Vagina (tissue), 2 donors: ENCODE data around the gene WTAP.

Source experiments
- POLR2AphosphoS5 ChIP-seq, 2 donors: sonication (generic); formaldehyde crosslinking; IDR thresholded peaks; one replicate each; pipeline ENCODE4 v1.9.0; 2017; ENCODE audit warnings: antibody characterized with exemption in 2 of 2, mild to moderate bottlenecking in 2 of 2, low read depth in 1 of 2; ENCODE audit not compliant: insufficient read depth in 1 of 2
- TF ChIP-seq, protein P1 (sequence below), 3 experiments: fragments of 450-650 bp in 2 of 3; fragments of 200-600 bp in 1 of 3; sonication (generic) in 1 of 3; IDR thresholded peaks; one replicate each; pipeline ENCODE4 v1.5.1; 2017 to 2019; ENCODE audit warnings: antibody characterized with exemption in 3 of 3, mild to moderate bottlenecking in 2 of 3, moderate library complexity in 2 of 3

GRCh38 chr6:159790956-159791598 lies 63.8 kb downstream of the WTAP start:
- no peak for TF ChIP-seq POLR2AphosphoS5 (IDR thresholded peaks at IDR 0.05; ENCODE audit: insufficient read depth in 1 of 2, low read depth in 1 of 2)
- TF ChIP-seq, protein P1, sequence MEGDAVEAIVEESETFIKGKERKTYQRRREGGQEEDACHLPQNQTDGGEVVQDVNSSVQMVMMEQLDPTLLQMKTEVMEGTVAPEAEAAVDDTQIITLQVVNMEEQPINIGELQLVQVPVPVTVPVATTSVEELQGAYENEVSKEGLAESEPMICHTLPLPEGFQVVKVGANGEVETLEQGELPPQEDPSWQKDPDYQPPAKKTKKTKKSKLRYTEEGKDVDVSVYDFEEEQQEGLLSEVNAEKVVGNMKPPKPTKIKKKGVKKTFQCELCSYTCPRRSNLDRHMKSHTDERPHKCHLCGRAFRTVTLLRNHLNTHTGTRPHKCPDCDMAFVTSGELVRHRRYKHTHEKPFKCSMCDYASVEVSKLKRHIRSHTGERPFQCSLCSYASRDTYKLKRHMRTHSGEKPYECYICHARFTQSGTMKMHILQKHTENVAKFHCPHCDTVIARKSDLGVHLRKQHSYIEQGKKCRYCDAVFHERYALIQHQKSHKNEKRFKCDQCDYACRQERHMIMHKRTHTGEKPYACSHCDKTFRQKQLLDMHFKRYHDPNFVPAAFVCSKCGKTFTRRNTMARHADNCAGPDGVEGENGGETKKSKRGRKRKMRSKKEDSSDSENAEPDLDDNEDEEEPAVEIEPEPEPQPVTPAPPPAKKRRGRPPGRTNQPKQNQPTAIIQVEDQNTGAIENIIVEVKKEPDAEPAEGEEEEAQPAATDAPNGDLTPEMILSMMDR (IDR thresholded peaks at IDR 0.05): no peak
